GM18858 (cell line): ENCODE data around the gene SGPL1.
"Not testable (repeated sequence)": the region's sequence is repeated elsewhere in the genome, so short reads cannot be mapped to it uniquely, and the experiment has no call there.

ENCODE experiments used
- ATAC-seq: cut with Tn5 transposase; IDR thresholded peaks from one replicate; pipeline ENCODE4 v1.9.1; 2021; ENCODE audit not compliant: unreplicated experiment

SGPL1 gene

DNA sequence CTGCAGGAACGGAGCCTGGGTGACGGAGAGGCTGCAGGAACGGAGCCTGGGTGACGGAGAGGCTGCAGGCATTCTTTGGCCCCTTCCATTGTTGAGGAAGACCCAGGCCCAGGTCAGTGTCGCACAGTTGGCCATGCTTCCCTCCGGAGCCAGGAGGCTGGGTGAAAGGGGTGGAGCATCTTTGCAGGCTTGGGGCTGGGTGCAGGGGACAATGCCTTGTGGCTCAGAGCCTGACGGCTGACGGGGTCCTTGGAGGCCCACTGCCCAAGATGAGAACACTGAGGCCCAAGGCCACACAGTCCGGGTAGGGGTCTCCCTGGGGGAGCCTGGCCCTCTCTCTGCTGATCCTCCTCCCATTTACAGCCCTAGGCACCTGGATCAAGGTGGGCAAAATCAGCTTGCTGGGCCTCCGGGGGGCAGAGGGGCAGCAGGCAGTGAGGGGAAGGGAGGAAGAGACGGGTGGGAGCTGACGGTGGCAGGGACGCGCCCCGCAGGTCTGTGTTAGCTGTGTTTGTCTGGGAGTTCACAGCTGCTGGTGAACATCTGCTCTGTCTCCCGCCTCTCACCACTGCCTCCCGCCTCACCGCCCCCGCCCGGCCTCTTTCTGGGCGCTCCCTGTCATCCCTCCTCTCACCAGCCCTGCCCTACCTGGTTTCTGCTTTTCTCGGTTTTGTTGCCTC is 103.2 kb downstream of the SGPL1 start:
- ATAC-seq = no peak

DNA sequence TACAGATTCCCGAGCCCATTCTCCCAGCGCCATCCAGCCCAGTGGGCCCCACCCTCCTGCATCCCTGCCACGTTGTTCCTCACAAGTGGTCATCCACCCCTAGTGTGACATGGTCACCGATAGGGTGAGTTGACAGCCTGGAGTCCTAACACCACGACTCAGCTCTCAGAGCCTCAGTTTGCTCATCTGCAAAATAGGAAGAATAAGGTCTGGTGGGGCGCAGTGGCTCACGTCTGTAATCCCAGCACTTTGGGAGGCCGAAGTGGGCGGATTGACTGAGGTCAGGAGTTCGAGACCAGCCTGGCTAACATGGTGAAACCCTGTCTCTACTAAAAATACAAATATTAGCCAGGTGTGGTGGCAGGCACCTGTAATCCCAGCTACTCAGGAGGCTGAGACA is 104.2 kb downstream of the SGPL1 start:
- ATAC-seq = not testable (repeated sequence)

DNA sequence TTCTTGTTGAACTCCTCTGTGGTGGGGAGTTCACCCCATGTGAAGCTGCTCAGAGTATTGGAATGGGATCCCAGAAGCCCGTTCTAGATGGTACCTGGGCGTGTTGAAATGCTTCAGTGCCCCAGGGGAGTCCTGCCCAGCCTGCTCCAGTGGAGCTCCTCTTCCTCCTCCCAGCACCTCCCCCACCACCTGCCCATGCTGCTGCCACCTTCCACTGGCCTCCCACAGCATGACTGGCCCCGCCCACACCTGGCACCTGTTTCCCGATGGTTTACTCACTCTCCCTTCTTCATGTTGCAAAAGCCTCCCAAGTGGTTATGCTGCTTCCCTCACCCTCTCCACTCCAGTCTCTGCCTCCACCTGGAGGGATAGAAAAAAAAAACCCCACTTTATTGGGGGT is 104.8 kb downstream of the SGPL1 start:
- ATAC-seq = no peak

DNA sequence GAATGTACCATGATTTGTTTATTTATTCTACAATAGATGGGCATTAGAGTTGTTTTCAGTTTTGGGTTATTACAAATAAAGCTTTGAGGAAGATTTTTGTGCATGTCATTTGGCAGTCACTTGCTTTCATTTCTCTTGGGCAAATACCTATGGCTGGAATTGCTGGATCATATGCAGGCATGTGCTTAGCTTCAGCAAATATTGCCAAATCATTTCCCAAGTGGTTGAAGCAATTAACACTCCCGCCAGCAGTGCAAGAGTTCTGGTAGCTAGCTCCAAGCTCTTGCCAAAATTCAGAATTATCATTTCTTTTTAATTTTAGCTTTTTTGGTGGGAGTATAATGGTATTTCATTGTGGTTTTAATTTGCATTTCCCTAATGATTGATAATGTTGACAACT is 105.5 kb downstream of the SGPL1 start:
- no peak for ATAC-seq

DNA sequence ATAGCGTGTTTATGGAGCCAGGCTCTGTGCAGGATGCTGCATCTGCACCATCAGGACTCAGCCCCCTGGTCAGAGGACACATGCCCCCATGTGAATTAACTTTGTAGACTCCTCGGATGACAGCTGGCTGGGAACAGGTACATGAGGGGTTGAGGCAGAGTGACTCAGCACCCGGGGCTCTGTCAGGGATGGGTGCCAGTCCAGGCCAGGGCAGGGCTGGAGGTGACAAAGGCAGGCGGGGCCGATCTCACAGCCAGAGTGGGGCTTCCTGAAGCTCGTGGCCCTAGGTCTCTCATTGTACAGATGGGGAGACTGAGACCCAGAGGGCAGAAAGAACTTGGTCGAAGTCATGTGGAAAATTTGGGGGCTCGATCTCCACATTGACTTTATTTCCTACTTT is 107.9 kb downstream of the SGPL1 start:
- no peak for ATAC-seq

DNA sequence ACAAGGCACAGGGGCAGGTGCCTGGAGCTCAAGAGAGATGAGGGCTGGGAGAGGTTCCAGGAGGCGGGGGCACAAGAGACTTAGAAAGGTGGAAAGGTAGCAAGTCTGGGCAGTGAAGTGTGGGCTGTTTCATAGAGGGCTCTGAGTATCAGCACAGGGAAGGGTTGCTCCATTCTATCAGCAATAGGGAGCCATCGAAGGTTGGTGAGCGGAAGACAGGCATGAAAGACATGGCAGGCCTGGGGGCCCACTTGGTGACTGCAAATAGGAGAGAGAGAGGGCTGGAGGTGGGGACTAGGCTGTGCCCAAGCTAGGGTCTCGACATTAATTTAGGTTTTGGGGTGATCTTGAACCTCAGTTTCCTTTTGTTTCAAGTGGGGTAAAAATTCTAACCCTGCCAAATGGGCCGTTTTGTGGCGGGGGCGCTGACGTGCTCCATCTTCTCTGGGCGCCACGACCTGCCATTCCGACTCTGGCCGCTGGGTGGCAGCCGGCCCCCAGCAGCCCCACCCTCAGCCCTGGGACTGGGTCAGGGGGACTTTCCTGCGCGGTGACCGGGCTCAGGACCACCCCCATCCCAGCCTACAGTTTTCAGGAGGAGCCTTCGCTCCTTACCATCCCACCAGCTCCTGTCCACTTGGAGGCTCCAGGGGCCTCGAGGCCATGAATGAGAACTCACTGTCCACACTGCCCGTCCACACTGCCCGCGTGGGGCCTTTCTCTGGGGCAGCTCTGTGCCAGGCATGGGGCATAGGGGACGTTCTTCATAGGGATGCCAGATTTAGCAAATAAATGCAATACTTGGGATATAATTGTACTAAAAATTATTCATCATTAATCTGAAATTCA is 109.9 kb downstream of the SGPL1 start:
- no peak for ATAC-seq

DNA sequence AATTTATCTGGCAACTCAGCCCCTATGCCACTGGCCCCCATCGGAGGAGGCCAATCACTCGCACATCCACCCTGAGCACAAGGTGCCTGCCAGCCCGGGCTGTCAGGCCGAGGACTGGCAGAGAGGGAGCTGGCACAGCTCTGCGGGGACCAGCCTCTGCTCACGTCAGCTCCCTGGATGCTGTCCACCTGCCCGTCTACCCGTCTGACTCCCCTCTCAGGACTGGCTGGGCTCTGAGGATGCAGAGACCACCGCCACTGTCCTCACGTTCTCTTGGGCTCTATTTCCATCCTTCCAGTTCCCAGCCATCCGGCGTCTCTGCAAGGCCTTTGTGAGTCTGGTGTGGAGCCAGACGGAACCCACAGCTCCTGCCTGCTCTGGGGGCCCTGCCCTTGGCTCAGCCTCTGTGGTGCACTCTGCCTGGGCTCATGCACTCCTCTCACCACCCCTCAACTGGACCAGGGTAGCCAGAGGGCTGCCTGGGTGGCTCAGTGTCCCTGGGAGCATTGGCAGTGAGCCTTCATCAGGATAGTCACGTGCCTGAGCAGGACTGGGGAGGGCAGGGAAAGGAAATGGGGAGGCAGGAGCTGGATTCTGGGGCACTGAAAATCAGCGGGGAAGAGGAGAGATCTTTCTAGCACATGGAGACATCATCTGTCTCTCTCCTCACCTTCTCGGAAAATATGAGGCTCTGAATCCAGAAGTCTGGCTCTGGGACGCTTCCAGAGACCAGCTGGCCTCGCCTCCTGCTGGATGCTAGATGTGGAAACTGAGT is 110.7 kb downstream of the SGPL1 start:
- no peak for ATAC-seq

DNA sequence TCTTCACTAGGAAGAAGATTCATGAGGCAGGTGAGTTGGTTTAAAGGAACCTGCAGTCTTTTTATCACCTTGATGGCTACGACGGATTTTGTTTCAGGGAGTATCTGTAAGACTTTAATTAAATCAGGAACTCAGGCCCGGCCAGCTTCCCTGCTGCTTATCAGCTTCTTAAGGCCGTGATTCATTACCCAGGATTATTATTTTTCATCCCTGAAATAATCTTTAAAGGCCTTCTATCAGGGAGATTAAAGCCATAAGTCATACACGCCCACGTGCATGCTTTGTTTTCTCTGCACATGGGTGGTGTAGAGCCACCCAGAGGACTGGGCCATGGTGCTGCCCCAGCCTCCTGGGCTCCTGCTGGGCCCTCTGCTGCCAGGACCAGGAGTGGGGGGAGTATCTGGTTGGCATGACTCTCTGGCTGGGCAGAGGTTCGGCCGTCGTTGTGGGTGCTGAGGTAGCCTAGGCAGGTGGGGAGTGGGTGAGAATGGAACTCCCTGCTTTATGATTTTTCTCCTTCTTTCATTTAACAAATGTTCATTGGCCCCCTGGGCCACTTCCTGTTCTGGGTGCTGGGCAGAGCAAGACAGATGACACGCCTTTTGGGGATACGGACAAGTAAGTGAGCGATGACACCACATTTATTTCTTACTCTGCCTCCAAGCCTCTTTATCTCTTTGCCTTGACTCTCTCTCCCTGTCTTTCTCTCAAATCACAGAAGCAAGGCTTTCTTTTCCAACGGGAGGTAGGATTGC is 111.6 kb downstream of the SGPL1 start:
- ATAC-seq = no peak

DNA sequence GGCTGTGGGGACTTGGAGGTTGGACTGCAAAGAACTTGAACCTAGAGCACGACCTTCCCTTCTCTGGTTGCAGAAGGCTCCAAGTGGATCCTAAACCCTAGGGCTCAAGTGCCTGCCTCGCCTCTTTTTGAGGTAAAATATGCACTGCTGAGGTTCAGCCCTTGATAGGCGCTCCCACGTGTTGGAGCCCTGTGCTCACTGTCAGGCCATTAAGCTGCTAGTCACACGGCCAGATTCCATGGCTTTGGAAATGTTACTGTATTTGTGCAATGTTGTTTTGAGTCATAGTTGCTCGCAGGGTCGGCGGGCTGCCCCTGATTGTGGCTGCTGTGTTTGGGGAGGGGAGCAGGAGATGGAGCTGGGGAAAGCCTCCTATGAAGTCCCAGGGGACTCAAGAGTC is 112.4 kb downstream of the SGPL1 start:
- ATAC-seq = no peak

DNA sequence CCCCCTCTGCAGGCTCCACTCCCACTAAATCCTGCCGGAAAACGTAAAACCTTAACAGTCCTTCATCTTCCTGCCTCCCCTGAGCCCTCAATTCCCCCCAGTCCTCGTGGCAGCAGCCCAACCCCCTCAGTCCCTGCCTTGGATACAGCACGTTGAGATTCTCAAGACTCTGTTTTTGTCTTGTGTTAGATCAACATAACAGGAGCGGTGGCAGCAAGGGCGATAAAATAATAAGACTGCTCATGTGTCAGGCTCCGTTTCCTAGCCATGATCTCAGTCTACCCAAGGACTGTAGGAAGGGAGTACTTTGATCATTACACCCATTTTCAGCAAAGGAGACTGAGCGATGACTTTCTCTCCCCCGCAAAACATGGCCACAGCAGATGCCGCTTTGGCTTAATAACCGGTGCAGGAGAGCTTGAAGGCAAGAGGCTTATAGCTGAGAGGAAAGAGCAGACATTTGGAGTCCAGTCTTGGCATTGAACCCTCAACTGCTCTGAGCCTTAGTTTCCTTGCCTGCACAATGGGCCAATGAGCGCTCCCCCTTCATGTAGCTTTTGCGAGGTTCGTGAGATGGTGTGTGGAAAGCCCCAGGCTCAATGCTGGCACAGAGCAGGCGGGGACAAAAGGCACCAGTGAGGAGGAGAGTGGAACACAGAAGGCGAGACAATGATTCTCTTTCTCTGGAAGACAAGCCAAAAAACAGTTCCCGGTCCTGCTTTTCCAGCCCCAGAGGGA is 114.7 kb downstream of the SGPL1 start:
- no peak for ATAC-seq
